Pancreas (tissue), 10 donors: ENCODE results near the gene IRF2BPL. TPM values are rescaled to one million over a fixed set of nuclear protein-coding genes. Genes with fewer than 3 reads are reported as not detected.
"Not testable (repeated sequence)": the region's sequence is repeated elsewhere in the genome, so short reads cannot be mapped to it uniquely, and the experiment has no call there.

ENCODE experiments used
- ATAC-seq, 4 donors: fragments of 200-7000 bp; cut with Tn5 transposase; one replicate each; pipeline versions ENCODE4 v1.8.0 to v1.9.1; 2020; ENCODE audit warnings: mild to moderate bottlenecking in 4 of 4, moderate library complexity in 4 of 4
- DNase-seq, 6 donors: peaks; one replicate each; pipeline ENCODE4 v3.0.0-alpha.2; 2020
- FAIRE-seq: peaks from 2 replicates; lab custom pipeline; 2012; peaks lifted over from hg19 to GRCh38; lab: Jason Lieb, UNC
- H3K27ac ChIP-seq, 4 donors: fragments of 200-600 bp; sonication (generic); 1 replicate in 3 of 4; 2 replicates in 1 of 4; pipeline versions ENCODE4 v1.5.0 to v1.8.0; 2020
- H3K27me3 ChIP-seq, 4 donors: fragments of 200-600 bp; one replicate each; pipeline ENCODE4 v1.8.0; 2021
- H3K36me3 ChIP-seq, 3 donors: fragments of 200-600 bp; sonication (generic) in 1 of 3; one replicate each; pipeline versions ENCODE4 v1.5.0 to v1.8.0; 2020 to 2021
- H3K4me1 ChIP-seq, 3 donors: fragments of 200-600 bp; one replicate each; pipeline ENCODE4 v1.8.0; 2021
- H3K4me3 ChIP-seq, 4 donors: fragments of 200-600 bp; sonication (generic) in 2 of 4; one replicate each; pipeline versions ENCODE4 v1.5.0 to v1.8.0; 2020 to 2021
- H3K9me3 ChIP-seq, 4 donors: fragments of 200-600 bp; one replicate each; pipeline ENCODE4 v1.8.0; 2021
- WGBS, 2 donors: extraction: QIAGEN DNeasy Blood & Tissue Kit; methylation state at CpG; one replicate each; pipeline ENCODE4 v1.1.7; 2013; 5-methylcytosine and 5-hydroxymethylcytosine counted together
- intact Hi-C, 3 donors: fragments of 100-400 bp; cut with DNase I; formaldehyde crosslinking; loops; one replicate each; pipeline versions ENCODE4 v1.11.1 to v1.14.2; 2022
- polyA plus RNA-seq, 2 donors: library from polyadenylated mRNA; stranded (reverse); fragments of 200-250 nt; gene quantifications; one replicate each; pipeline ENCODE4 v1.2.3, GENCODE V29; 2013
- total RNA-seq, 6 donors: library from RNA; stranded (reverse); fragmentation: NEBNext Ultra II Directional in 4 of 6; extraction: Animal tissue kit (Norgen Biotek cat#: 25700) in 4 of 6; gene quantifications; one replicate each; pipeline versions ENCODE4 v1.2.1 to v1.2.4, GENCODE V29; 2021 to 2023
- TF ChIP-seq, protein P1 (sequence below), 4 donors: fragments of 200-600 bp; sonication (generic) in 3 of 4; IDR thresholded peaks; one replicate each; pipeline versions ENCODE4 v1.5.0 to v1.8.0; 2021; ENCODE audit warnings: antibody characterized with exemption in 4 of 4
- donor health status: healthy with polysubstance abuse.
- donor health status: DM: no; HTN: no; CAD: no; lungs with moderate emphysema.
- donor health status: DM: no; HTN: no; CAD: no.
- donor health status: control.
- donor health status: control.
- donor health status: Bipolar disorder and iron deficiency.
- donor health status: DM: yes; HTN: yes; CAD: no.
- donor health status: DM: no; HTN: no; CAD: no.
- donor health status: DM: no; HTN: no; CAD: no.
- donor health status: DM: yes; HTN: yes; CAD: no.

IRF2BPL gene
- total and polyA plus RNA-seq, 8 donors: 6.2 to 32.2 (median 19.0) TPM

DNA sequence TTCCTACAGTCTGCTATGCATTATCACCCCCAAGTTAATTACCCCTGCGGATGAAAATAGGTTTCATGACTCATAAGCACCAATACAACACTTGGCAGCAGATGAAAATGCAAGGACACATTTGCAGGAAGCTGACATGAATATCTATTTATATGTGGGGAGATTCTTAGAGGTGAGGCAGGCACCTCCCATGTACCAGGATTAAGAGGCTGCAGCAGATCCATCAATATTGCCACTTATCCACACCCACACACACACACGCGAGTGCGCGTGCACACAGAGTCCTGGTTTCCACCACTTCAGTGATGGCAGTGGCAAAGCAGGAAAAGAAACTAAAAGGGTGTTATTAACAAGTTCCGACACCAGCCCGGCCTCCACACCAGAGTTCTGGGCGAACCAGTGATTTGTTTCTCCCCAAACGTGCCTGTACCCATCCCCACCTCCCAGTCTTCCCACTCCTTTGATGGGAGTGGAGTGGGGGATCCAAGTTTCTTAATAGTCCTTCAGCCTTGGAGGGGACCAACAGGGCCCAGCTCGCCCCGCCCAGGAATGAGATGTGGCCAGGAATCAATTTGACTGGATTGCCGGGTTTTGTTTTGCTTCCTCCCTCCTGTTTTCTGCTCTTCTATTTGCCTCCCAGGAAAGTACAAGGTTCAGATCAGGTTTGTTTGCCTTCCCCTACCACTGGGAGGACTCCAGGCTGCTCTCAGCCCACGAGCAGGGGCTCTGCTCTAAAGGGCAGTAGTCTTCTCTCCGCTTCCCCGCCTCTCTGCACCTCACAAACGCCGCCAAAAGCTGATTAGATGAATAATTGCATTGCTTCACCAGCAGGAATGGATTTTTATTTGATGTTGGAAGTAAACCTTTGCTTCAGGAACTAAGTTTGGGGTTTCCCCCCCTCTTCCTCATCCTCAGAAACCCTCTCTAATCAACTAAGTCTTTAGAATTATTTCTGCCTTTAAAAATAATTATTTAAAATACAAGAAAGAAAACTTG, 5.2 kb downstream of the IRF2BPL start:
- TF ChIP-seq, protein P1, sequence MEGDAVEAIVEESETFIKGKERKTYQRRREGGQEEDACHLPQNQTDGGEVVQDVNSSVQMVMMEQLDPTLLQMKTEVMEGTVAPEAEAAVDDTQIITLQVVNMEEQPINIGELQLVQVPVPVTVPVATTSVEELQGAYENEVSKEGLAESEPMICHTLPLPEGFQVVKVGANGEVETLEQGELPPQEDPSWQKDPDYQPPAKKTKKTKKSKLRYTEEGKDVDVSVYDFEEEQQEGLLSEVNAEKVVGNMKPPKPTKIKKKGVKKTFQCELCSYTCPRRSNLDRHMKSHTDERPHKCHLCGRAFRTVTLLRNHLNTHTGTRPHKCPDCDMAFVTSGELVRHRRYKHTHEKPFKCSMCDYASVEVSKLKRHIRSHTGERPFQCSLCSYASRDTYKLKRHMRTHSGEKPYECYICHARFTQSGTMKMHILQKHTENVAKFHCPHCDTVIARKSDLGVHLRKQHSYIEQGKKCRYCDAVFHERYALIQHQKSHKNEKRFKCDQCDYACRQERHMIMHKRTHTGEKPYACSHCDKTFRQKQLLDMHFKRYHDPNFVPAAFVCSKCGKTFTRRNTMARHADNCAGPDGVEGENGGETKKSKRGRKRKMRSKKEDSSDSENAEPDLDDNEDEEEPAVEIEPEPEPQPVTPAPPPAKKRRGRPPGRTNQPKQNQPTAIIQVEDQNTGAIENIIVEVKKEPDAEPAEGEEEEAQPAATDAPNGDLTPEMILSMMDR (IDR thresholded peaks at IDR 0.05): peak in 2 of 4 donors; percentile 5 to 29
- ATAC-seq (peak; percentile 51 to 74 (median 66)), FAIRE-seq (no peak), DNase-seq (peak in 4 of 6 donors; percentile 76 to 86 (median 79))
- H3K4me1 ChIP-seq: peaks cover 14 to 29% (median 24%) of the 10 kb centered on the region in 3 donors
- peak overlapping the region; percentile 43 to 100 (median 85) for H3K27ac ChIP-seq
- H3K4me3 ChIP-seq: peak overlapping the region in 3 of 4 donors; percentile 18 to 88 (median 85)
- no peaks in the 10 kb centered on the region for H3K9me3 ChIP-seq
- intact Hi-C loops: loop anchor here in 2 of 3 donors (5.0 to 10.0 kb wide), 2 partner anchors 66 to 68 kb away; no protein-coding TSS in a partner anchor
- 5 to 6% methylated on average over 17 of the region's 17 CpGs for WGBS, 2 donors
- H3K36me3 ChIP-seq: no peaks in the 10 kb centered on the region
- H3K27me3 ChIP-seq: no peaks in the 10 kb centered on the region

DNA sequence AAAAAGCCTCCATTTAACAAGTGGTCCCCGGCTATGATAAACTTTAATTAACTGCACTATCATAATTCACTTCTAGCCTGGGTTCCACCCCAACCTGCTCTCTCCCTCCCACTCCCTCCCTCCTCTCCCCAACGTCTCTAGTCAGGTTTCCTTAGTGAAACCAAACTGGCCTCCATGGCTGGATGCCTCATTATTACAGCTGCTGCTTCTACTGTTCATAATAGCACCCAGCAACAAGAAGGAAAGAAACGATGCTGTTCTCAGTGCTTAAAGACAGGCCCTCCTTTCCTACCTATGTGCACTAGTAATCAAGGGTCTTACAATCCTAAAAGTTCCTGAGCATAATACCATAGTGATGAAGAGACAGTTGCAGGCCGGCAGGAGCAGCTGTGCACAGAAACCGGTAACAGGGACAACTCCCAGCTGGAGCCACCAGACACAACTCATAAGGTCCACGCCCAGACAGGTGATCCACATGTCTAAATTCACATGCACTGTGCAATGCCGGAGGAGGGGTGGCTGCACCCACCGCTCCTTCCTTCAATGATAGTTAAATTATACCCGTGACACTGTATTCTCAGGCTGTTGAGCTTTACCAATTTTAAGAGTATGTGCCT, 6.2 kb downstream of the IRF2BPL start:
- peak in 2 of 4 donors; percentile 5 to 15 for ATAC-seq

DNA sequence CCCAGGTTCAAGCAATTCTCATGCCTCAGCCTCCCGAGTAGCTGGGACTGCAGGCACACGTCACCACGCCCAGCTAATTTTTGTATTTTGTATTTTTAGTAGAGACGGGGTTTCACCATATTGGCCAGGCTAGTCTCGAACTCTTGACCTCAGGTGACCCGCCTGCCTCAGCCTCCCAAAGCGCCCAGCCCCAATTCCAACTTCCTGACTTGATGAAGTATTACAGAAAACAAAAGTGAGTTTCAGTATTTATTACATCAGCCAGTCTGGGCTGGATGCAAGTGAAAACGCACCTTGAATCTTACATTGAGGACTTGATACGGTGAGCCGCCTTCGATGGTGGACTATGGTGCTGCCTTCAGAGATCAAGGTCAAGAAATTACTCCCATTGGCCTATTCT, 7.1 kb downstream of the IRF2BPL start:
- peak overlapping the region in 3 of 4 donors; percentile 39 to 100 (median 99) for H3K27ac ChIP-seq
- H3K36me3 ChIP-seq, ATAC-seq, FAIRE-seq, H3K9me3 ChIP-seq, DNase-seq, H3K27me3 ChIP-seq, H3K4me3 ChIP-seq: not testable (repeated sequence)
- intact Hi-C loops: loop anchor here in 2 of 3 donors (5.0 to 10.0 kb wide), 2 partner anchors 64 to 67 kb away; no protein-coding TSS in a partner anchor
- WGBS, 2 donors: 92 to 93% methylated on average over 11 of the region's 11 CpGs
- H3K4me1 ChIP-seq: peaks cover 14 to 29% (median 24%) of the 10 kb centered on the region in 3 donors

More for the DNA sequence above, 6.2 kb downstream of the IRF2BPL start:
- intact Hi-C loops: loop anchor here in 2 of 3 donors (5.0 to 10.0 kb wide), 2 partner anchors 65 to 68 kb away; no protein-coding TSS in a partner anchor
- peak overlapping the region in 3 of 4 donors; percentile 43 to 100 (median 99) for H3K27ac ChIP-seq
- no peaks in the 10 kb centered on the region for H3K36me3 ChIP-seq
- TF ChIP-seq, protein P1 (IDR thresholded peaks at IDR 0.05): no peak
- DNase-seq (no peak), FAIRE-seq (no peak)
- H3K9me3 ChIP-seq: no peaks in the 10 kb centered on the region
- no peak overlapping the region for H3K4me3 ChIP-seq
- WGBS, 2 donors: 25% methylated on average over 9 of the region's 9 CpGs
- peaks cover 14 to 29% (median 24%) of the 10 kb centered on the region in 3 donors for H3K4me1 ChIP-seq
- no peaks in the 10 kb centered on the region for H3K27me3 ChIP-seq

GRCh38 chr14:77018785-77019184, 9.7 kb downstream of the IRF2BPL start:
- Histone ChIP-seq H3K4me3 (no peak overlapping the region), H3K9me3 (no peaks in the 10 kb centered on the region), H3K36me3 (no peaks in the 10 kb centered on the region), H3K4me1 (peaks cover 9 to 28% (median 28%) of the 10 kb centered on the region in 3 donors), H3K27me3 (no peaks in the 10 kb centered on the region), H3K27ac (no peak overlapping the region)
- WGBS, 2 donors: 96 to 97% methylated on average over 3 of the region's 3 CpGs
- no peak for DNase-seq
- intact Hi-C loops: no loop called here
- TF ChIP-seq, protein P1 (IDR thresholded peaks at IDR 0.05): no peak
- no peak for ATAC-seq
- no peak for FAIRE-seq

GRCh38 chr14:77017666-77018065, 10.8 kb downstream of the IRF2BPL start:
- intact Hi-C loops: no loop called here
- Histone ChIP-seq H3K36me3 (no peaks in the 10 kb centered on the region), H3K4me1 (peaks cover 7 to 24% (median 22%) of the 10 kb centered on the region in 3 donors), H3K9me3 (no peaks in the 10 kb centered on the region), H3K4me3 (no peak overlapping the region), H3K27me3 (no peaks in the 10 kb centered on the region), H3K27ac (no peak overlapping the region)
- no peak for ATAC-seq
- 78 to 100% methylated on average over 2 of the region's 2 CpGs for WGBS, 2 donors
- DNase-seq: no peak
- no peak for FAIRE-seq
- TF ChIP-seq, protein P1 (IDR thresholded peaks at IDR 0.05): no peak
